Upper lobe of right lung (tissue), 1 donor: Measurements from ENCODE around the gene RAPGEF2. TPM values are rescaled to one million over a fixed set of nuclear protein-coding genes. Genes with fewer than 3 reads are reported as not detected.
"Not testable (repeated sequence)": the region's sequence is repeated elsewhere in the genome, so short reads cannot be mapped to it uniquely, and the experiment has no call there.

Experiments
- ATAC-seq: fragments of 200-7000 bp; cut with Tn5 transposase; one replicate; pipeline ENCODE4 v1.9.1; 2020; ENCODE audit warnings: mild to moderate bottlenecking, moderate library complexity
- DNase-seq: peaks from one replicate; pipeline ENCODE4 v3.0.0-alpha.2; 2020
- H3K27ac ChIP-seq: fragments of 200-600 bp; one replicate; pipeline ENCODE4 v1.8.0; 2022
- H3K27me3 ChIP-seq: fragments of 200-600 bp; one replicate; pipeline ENCODE4 v1.8.0; 2022; ENCODE audit warnings: mild to moderate bottlenecking
- H3K36me3 ChIP-seq: fragments of 200-600 bp; one replicate; pipeline ENCODE4 v1.8.0; 2022
- H3K4me1 ChIP-seq: fragments of 200-600 bp; one replicate; pipeline ENCODE4 v1.8.0; 2022
- H3K4me3 ChIP-seq: fragments of 200-600 bp; one replicate; pipeline ENCODE4 v1.8.0; 2022; ENCODE audit warnings: mild to moderate bottlenecking
- H3K9me3 ChIP-seq: fragments of 200-600 bp; one replicate; pipeline ENCODE4 v1.8.0; 2022
- intact Hi-C: fragments of 100-400 bp; cut with DNase I; formaldehyde crosslinking; loops from one replicate; pipeline ENCODE4 v1.11.0; 2022
- total RNA-seq: library from RNA; stranded (reverse); fragmentation: NEBNext Ultra II Directional; extraction: Animal tissue kit (Norgen Biotek cat#: 25700); gene quantifications from one replicate; pipeline ENCODE4 v1.2.1, GENCODE V29; 2021
- TF ChIP-seq, protein P1 (sequence below): fragments of 200-600 bp; IDR thresholded peaks from one replicate; pipeline ENCODE4 v1.8.0; 2022; ENCODE audit warnings: antibody characterized with exemption
- donor health status: DM: no; HTN: yes; CAD: no; lungs with severe emphysema.

Gene RAPGEF2
- total RNA-seq, 1 donor from 2014 or later: 61.3 TPM

- Histone ChIP-seq H3K36me3 (no peaks in the 10 kb centered on the region), H3K4me1 (no peaks in the 10 kb centered on the region), H3K27ac (no peak overlapping the region), H3K27me3 (no peaks in the 10 kb centered on the region), H3K9me3 (no peaks in the 10 kb centered on the region), H3K4me3 (no peak overlapping the region)
- intact Hi-C loops: no loop called here
- TF ChIP-seq, protein P1, sequence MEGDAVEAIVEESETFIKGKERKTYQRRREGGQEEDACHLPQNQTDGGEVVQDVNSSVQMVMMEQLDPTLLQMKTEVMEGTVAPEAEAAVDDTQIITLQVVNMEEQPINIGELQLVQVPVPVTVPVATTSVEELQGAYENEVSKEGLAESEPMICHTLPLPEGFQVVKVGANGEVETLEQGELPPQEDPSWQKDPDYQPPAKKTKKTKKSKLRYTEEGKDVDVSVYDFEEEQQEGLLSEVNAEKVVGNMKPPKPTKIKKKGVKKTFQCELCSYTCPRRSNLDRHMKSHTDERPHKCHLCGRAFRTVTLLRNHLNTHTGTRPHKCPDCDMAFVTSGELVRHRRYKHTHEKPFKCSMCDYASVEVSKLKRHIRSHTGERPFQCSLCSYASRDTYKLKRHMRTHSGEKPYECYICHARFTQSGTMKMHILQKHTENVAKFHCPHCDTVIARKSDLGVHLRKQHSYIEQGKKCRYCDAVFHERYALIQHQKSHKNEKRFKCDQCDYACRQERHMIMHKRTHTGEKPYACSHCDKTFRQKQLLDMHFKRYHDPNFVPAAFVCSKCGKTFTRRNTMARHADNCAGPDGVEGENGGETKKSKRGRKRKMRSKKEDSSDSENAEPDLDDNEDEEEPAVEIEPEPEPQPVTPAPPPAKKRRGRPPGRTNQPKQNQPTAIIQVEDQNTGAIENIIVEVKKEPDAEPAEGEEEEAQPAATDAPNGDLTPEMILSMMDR: no peak
- ATAC-seq: no peak
- DNase-seq: no peak
Measured at GRCh38 chr4:159308566-159309340, 205.9 kb downstream of the RAPGEF2 start.

- intact Hi-C loops: no loop called here
- no peak overlapping the region for H3K4me3 ChIP-seq
- peaks cover 27% of the 10 kb centered on the region for H3K36me3 ChIP-seq
- no peak overlapping the region for H3K27ac ChIP-seq
- H3K9me3 ChIP-seq: no peaks in the 10 kb centered on the region
- TF ChIP-seq, protein P1: no peak
- H3K27me3 ChIP-seq: no peaks in the 10 kb centered on the region
- DNase-seq (no peak), ATAC-seq (no peak)
- H3K4me1 ChIP-seq: no peaks in the 10 kb centered on the region
Measured at GRCh38 chr4:159312236-159312635, 209.4 kb downstream of the RAPGEF2 start.

DNA sequence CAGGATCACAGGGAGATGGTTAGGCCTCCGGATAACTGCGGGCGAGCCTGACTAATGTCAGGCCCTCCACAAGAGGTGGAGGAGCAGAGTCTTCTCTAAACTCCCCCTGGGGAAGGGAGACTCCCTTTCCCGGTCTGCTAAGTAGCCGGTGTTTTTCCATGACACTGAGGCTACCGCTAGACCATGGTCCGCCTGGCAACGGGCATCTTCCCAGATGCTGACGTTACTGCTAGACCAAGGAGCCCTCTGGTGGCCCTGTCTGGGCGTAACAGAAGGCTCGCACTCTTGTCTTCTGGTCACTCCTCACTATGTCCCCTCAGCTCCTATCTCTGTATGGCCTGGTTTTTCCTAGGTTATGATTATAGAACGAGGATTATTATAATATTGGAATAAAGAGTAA is 213.0 kb downstream of the RAPGEF2 start:
- TF ChIP-seq, protein P1: peak; percentile 24
- peaks cover 29% of the 10 kb centered on the region for H3K36me3 ChIP-seq
- H3K4me3 ChIP-seq, H3K9me3 ChIP-seq, DNase-seq, H3K4me1 ChIP-seq, H3K27me3 ChIP-seq, ATAC-seq, H3K27ac ChIP-seq, intact Hi-C loops: not testable (repeated sequence)

DNA sequence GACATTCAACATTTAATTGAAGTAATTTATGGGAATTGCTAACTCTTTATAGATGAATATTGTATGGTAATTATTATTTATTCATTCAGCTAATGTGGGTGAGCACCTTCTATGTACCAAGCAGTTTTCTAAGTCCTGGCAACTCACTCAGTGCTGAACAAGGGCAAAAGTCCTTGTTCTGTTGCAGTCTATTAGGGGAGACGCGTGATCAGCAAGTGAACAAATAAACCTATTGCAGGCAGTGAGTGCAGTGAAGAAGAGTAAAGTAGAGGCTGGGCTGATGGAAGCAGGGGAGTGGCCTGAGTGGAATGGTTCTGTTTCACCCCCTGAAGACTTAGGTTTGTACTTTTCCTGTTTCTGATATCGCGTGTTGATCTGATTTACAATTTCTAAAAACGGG is 214.3 kb downstream of the RAPGEF2 start:
- intact Hi-C loops: no loop called here
- Histone ChIP-seq H3K9me3 (no peaks in the 10 kb centered on the region), H3K4me3 (no peak overlapping the region), H3K4me1 (no peaks in the 10 kb centered on the region), H3K27me3 (no peaks in the 10 kb centered on the region), H3K27ac (no peak overlapping the region), H3K36me3 (peaks cover 29% of the 10 kb centered on the region)
- TF ChIP-seq, protein P1: no peak
- DNase-seq: no peak
- ATAC-seq: no peak

DNA sequence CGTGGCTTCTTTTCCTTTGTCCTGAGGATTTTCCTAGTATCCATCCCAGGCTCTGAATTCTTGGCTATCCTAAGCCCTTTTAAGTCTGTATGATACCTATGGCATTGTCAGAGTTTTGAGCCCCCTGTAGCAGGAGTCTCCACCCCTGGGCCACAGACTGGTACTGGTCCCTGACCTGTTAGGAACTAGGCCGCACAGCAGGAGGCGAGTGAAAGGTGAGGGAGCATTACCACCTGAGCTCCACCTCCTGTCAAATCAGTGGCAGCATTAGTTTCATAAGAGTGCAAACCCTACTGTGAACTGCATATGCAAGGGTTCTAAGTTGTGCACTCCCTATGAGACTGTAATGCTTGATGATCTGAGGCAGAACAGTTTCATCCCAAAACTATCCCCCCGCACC is 216.1 kb downstream of the RAPGEF2 start:
- no peak overlapping the region for H3K27ac ChIP-seq
- DNase-seq: no peak
- ATAC-seq: no peak
- intact Hi-C loops: no loop called here
- peaks cover 47% of the 10 kb centered on the region for H3K36me3 ChIP-seq
- TF ChIP-seq, protein P1: no peak
- H3K27me3 ChIP-seq: no peaks in the 10 kb centered on the region
- H3K9me3 ChIP-seq: no peaks in the 10 kb centered on the region
- H3K4me3 ChIP-seq: no peak overlapping the region
- no peaks in the 10 kb centered on the region for H3K4me1 ChIP-seq
